NT2/D1 (cell line): ENCODE results near the gene STAC.

Experiments used
- SUZ12 ChIP-seq: IDR thresholded peaks from 2 replicates; pipeline ENCODE4 v1.6.1; 2011; ENCODE audit not compliant: insufficient read length, insufficient read depth; ENCODE audit errors: extremely low read depth
- YY1 ChIP-seq: IDR thresholded peaks from 2 replicates; pipeline ENCODE4 v1.6.1; 2011; ENCODE audit not compliant: insufficient read length, insufficient read depth
- ZNF274 ChIP-seq: IDR thresholded peaks from 2 replicates; pipeline ENCODE4 v1.6.1; 2011; ENCODE audit warnings: mild to moderate bottlenecking, low read depth, low read length

GRCh38 chr3:36525115-36525801 lies 145.0 kb downstream of the STAC start:
- TF ChIP-seq ZNF274: no peak
- no peak for TF ChIP-seq YY1
- no peak for TF ChIP-seq SUZ12
